Endothelial cell of umbilical vein (primary cell): ENCODE results near the gene ARHGEF12. TPM values are rescaled to one million over a fixed set of nuclear protein-coding genes. Genes with fewer than 3 reads are reported as not detected.

Source experiments
- Bru-seq: library from RNA; stranded (reverse); fragments of 400-500 nt; gene quantifications from one replicate; lab custom pipeline; 2021; lab: Mats Ljungman, UMichigan
- BruChase-seq, 2 experiments: library from RNA; stranded (reverse); fragments of 400-500 nt; gene quantifications; one replicate each; lab custom pipeline; 2021; lab: Mats Ljungman, UMichigan
- BruUV-seq: library from RNA; stranded (reverse); fragments of 400-500 nt; replicated peaks from 2 replicates; lab custom pipeline; 2021; lab: Mats Ljungman, UMichigan
- CTCF ChIA-PET: fragments of 300-600, 350-600 bp; sonication (Branson Sonifier 250); formaldehyde crosslinking; loops from one replicate; lab custom pipeline; 2021; ENCODE audit warnings: antibody characterized with exemption, inconsistent platforms; lab: Charles Lee
- POLR2A ChIA-PET: fragments of 300-600, 350-600 bp; sonication (Branson Sonifier 250); formaldehyde crosslinking; loops from one replicate; lab custom pipeline; 2021; ENCODE audit warnings: antibody characterized with exemption, inconsistent platforms; lab: Charles Lee
- DNase-seq: peaks from one replicate; pipeline ENCODE4 v3.0.0-alpha.2; 2011; ENCODE audit warnings: low read depth, low spot score
- FAIRE-seq: peaks from 2 replicates; lab custom pipeline; 2011; peaks lifted over from hg19 to GRCh38; lab: Jason Lieb, UNC
- H2AFZ ChIP-seq: 2 replicates; pipeline ENCODE4 v1.6.0; 2012; ENCODE audit warnings: low read depth, low read length, control low read depth, inconsistent platforms
- H3K27ac ChIP-seq: 2 replicates; pipeline ENCODE4 v1.5.1; 2011; ENCODE audit warnings: low read depth, mild to moderate bottlenecking, control low read depth, low read length, moderate library complexity; ENCODE audit not compliant: insufficient read depth
- H3K27me3 ChIP-seq, 2 experiments: 2 replicates each; pipeline versions ENCODE4 v1.6.0 to v1.6.1; 2011; ENCODE audit warnings: low read length in 2 of 2, mixed read lengths in 1 of 2; ENCODE audit not compliant: control insufficient read depth in 2 of 2, insufficient read depth in 2 of 2
- H3K36me3 ChIP-seq, 2 experiments: 2 replicates in 1 of 2; 3 replicates in 1 of 2; pipeline ENCODE4 v1.5.1; 2011; ENCODE audit warnings: low read length in 2 of 2, mild to moderate bottlenecking in 1 of 2, moderate library complexity in 1 of 2; ENCODE audit not compliant: control insufficient read depth in 2 of 2, insufficient read depth in 2 of 2; ENCODE audit errors: extremely low read depth in 1 of 2
- H3K4me1 ChIP-seq: 3 replicates; pipeline ENCODE4 v1.5.1; 2011; ENCODE audit warnings: mild to moderate bottlenecking, low read length; ENCODE audit not compliant: control insufficient read depth, insufficient read depth; ENCODE audit errors: extremely low read depth
- H3K4me2 ChIP-seq: 2 replicates; pipeline ENCODE4 v1.6.1; 2011; ENCODE audit warnings: low read length, control low read depth, mixed read lengths; ENCODE audit not compliant: insufficient read depth
- H3K4me3 ChIP-seq, 3 experiments: fragments of 200-600 bp in 1 of 3; sonication (generic), shearing (Covaris generic) in 1 of 3; replicated peaks in 1 of 3; 2 replicates each; pipeline ENCODE4 v1.5.1; 2011 to 2016; ENCODE audit warnings: control low read depth in 3 of 3, low read length in 3 of 3, mild to moderate bottlenecking in 2 of 3, inconsistent platforms in 1 of 3, low read depth in 1 of 3, moderate library complexity in 1 of 3; ENCODE audit not compliant: insufficient read depth in 1 of 3
- H3K79me2 ChIP-seq: 2 replicates; pipeline ENCODE4 v1.6.0; 2012; ENCODE audit warnings: low read length, inconsistent platforms; ENCODE audit not compliant: control insufficient read depth, insufficient read depth
- H3K9ac ChIP-seq: replicated peaks from 2 replicates; pipeline ENCODE3; 2011; ENCODE audit warnings: low read length, control low read depth; ENCODE audit not compliant: insufficient read depth; ENCODE audit errors: extremely low read depth
- H3K9me1 ChIP-seq: replicated peaks from 3 replicates; pipeline ENCODE4 v1.6.0; 2011; ENCODE audit warnings: mild to moderate bottlenecking, low read length; ENCODE audit not compliant: control insufficient read depth, insufficient read depth; ENCODE audit errors: extremely low read depth
- H3K9me3 ChIP-seq: replicated peaks from 2 replicates; pipeline ENCODE4 v1.5.1; 2012; ENCODE audit warnings: low read length, inconsistent platforms; ENCODE audit not compliant: control insufficient read depth, insufficient read depth
- H4K20me1 ChIP-seq: replicated peaks from 2 replicates; pipeline ENCODE3; 2011; ENCODE audit warnings: mild to moderate bottlenecking, low read length; ENCODE audit not compliant: control insufficient read depth, insufficient read depth; ENCODE audit errors: extremely low read depth
- JUN ChIP-seq: IDR thresholded peaks from 2 replicates; pipeline ENCODE4 v1.6.1; 2011; ENCODE audit warnings: borderline replicate concordance, low read depth; ENCODE audit not compliant: insufficient read length, insufficient read depth
- MYC ChIP-seq: IDR thresholded peaks from one replicate; pipeline ENCODE4 v1.6.1; 2011; ENCODE audit warnings: mild to moderate bottlenecking, low read depth, low read length
- POLR2A ChIP-seq: IDR thresholded peaks from 2 replicates; pipeline ENCODE4 v1.6.1; 2012; ENCODE audit warnings: low read depth, mild to moderate bottlenecking, control low read depth, low read length
- POLR2AphosphoS5 ChIP-seq: IDR thresholded peaks from 2 replicates; pipeline ENCODE4 v1.6.1; 2012; ENCODE audit warnings: low read depth, mild to moderate bottlenecking, control low read depth, low read length, moderate library complexity; ENCODE audit not compliant: insufficient read depth
- dilution Hi-C: fragments of 300-500 bp; cut with MboI; formaldehyde crosslinking; loops from one replicate; pipeline ENCODE4 v1.15.0; 2019; ENCODE audit warnings: low sequenced_read_pairs; ENCODE audit not compliant: extremely low pct_ligation_motif_present
- intact Hi-C: fragments of 100-400 bp; cut with micrococcal nuclease; formaldehyde crosslinking; loops from one replicate; pipeline ENCODE4 v1.10.0; 2022
- long read RNA-seq: library from polyadenylated mRNA; stranded (forward); transcript quantifications from one replicate; pipeline ENCODE4 v2.0.0, GENCODE V29; 2021
- polyA minus RNA-seq, 3 experiments: library from RNA; depleted of rRNA, polyadenylated mRNA; stranded (reverse); fragments of >200 nt; gene quantifications; 1 replicate in 1 of 3; 2 replicates in 2 of 3; pipeline ENCODE4 v1.2.3, GENCODE V29; 2011
- polyA plus RNA-seq, 4 experiments: library from polyadenylated mRNA; depleted of rRNA in 3 of 4; stranded (reverse) in 3 of 4; unstranded in 1 of 4; fragments of >200 nt; gene quantifications; 2 replicates each; pipeline versions ENCODE4 v1.2.1 to v1.2.3, GENCODE V29; 2011 to 2012; ENCODE audit warnings: missing spikeins in 1 of 4
- total RNA-seq: library from RNA; stranded (reverse); gene quantifications from 2 replicates; pipeline ENCODE4 v1.2.3, GENCODE V29; 2021
- TF ChIP-seq, protein P1 (sequence below), 2 donors: IDR thresholded peaks; 1 replicate in 1 of 2; 2 replicates in 1 of 2; pipeline ENCODE4 v1.5.1; 2011; ENCODE audit warnings: low read length in 2 of 2, mild to moderate bottlenecking in 2 of 2, moderate library complexity in 2 of 2, control low read depth in 1 of 2, inconsistent platforms in 1 of 2, low read depth in 1 of 2; ENCODE audit not compliant: insufficient read depth in 1 of 2; ENCODE audit errors: extremely low read depth in 1 of 2

The ARHGEF12 gene, protein sequence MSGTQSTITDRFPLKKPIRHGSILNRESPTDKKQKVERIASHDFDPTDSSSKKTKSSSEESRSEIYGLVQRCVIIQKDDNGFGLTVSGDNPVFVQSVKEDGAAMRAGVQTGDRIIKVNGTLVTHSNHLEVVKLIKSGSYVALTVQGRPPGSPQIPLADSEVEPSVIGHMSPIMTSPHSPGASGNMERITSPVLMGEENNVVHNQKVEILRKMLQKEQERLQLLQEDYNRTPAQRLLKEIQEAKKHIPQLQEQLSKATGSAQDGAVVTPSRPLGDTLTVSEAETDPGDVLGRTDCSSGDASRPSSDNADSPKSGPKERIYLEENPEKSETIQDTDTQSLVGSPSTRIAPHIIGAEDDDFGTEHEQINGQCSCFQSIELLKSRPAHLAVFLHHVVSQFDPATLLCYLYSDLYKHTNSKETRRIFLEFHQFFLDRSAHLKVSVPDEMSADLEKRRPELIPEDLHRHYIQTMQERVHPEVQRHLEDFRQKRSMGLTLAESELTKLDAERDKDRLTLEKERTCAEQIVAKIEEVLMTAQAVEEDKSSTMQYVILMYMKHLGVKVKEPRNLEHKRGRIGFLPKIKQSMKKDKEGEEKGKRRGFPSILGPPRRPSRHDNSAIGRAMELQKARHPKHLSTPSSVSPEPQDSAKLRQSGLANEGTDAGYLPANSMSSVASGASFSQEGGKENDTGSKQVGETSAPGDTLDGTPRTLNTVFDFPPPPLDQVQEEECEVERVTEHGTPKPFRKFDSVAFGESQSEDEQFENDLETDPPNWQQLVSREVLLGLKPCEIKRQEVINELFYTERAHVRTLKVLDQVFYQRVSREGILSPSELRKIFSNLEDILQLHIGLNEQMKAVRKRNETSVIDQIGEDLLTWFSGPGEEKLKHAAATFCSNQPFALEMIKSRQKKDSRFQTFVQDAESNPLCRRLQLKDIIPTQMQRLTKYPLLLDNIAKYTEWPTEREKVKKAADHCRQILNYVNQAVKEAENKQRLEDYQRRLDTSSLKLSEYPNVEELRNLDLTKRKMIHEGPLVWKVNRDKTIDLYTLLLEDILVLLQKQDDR (N-terminal part only)
- 117 and 125 TPM in 2 replicates for total RNA-seq
- polyA plus RNA-seq: 14.9 and 20.9 TPM in 2 replicates
- 27.0 and 27.4 TPM in 2 replicates for polyA plus RNA-seq (2011; cell fraction: cytosol; rRNA removed)
- polyA plus RNA-seq (2011; cell fraction: nucleus; rRNA removed): 58.1 and 68.0 TPM in 2 replicates
- 57.0 and 70.0 TPM in 2 replicates for polyA plus RNA-seq (2012)
- polyA minus RNA-seq: 143 and 149 TPM in 2 replicates
- polyA minus RNA-seq (2011; cell fraction: cytosol; rRNA and poly(A)+ RNA removed): 36.9 TPM
- polyA minus RNA-seq (2011; cell fraction: nucleus; rRNA and poly(A)+ RNA removed): 185 and 261 TPM in 2 replicates
- percentile 95 among the genes with signal in this experiment for Bru-seq, nascent RNA
- BruChase-seq, experiment 1, labeled RNA remaining after a 6-hour chase: percentile 95 among the genes with signal in this experiment
- percentile 95 among the genes with signal in this experiment for BruChase-seq, experiment 2, labeled RNA remaining after a 2-hour chase
- long read RNA-seq, full-length matches to known transcripts: 4 of 30 reads
- long read RNA-seq, partial matches to known transcripts: 6 of 30 reads
- long read RNA-seq, other reads (novel, unspliced or antisense): 20 of 30 reads

DNA sequence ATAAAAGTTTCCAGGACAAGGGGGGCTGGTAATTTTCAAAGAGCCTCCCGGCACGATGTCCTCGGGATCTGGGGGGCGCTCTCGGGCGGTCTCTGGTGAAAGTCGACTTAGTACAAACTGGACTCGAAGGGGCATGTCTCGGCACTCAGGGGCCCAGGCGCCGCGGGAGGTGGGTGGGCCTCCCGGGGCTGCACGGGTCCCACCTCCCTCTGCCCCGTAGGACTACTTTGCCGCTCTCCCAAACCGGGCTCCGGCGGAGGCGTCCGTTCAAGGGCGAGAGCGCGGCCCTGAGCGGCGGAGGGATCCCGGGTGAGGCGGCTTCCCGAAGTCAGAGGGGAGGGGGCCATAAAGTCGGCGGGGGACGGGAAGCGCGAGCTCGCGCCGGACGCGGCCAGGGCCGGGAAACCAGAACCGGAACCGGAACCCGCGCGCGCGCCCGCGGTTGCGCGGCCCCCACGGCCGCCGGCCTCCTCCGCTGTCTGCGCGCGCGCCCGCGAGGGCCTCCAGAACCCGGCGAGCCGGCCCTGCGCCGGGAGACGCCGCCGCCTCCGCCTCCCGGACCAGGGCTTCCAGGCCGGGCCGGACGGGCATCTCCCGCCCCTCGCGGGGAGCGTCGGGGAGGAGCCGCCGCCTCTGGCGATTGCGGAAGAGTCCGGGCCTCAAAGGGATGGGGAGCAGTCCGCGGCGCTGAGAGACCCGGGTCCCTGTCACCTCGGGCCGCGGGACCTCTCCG lies at the start of gene ARHGEF12:
TSS of gene ARHGEF12 (plus strand) at position 506 of the 733 bp plus-strand sequence. CDS start 831 bp downstream, outside the sequence.
- Histone ChIP-seq H3K4me2 (peak within 1 kb of the TSS; percentile 98), H3K9me3 (no peaks in the 10 kb centered on the region), H2AFZ (peak within 1 kb of the TSS; percentile 80), H4K20me1 (no peaks in the 10 kb centered on the region), H3K79me2 (peaks cover 48% of the 10 kb centered on the region), H3K9ac (peak within 1 kb of the TSS; percentile 96), H3K9me1 (no peaks in the 10 kb centered on the region), H3K27ac (peak within 1 kb of the TSS; percentile 87), H3K27me3 (no peaks in the 10 kb centered on the region), H3K4me1 (peaks cover 40% of the 10 kb centered on the region), H3K36me3 (peaks cover 0 to 3% of the 10 kb centered on the region in 2 experiments), H3K4me3 (peak within 1 kb of the TSS; percentile 82 to 98 (median 96))
- DNase-seq (peak; percentile 95), FAIRE-seq (no peak)
- BruUV-seq: no TSS peak
- dilution Hi-C loops: no loop called here
- TF ChIP-seq JUN: no peak
- TF ChIP-seq POLR2AphosphoS5: peak; percentile 91
- TF ChIP-seq, protein P1, sequence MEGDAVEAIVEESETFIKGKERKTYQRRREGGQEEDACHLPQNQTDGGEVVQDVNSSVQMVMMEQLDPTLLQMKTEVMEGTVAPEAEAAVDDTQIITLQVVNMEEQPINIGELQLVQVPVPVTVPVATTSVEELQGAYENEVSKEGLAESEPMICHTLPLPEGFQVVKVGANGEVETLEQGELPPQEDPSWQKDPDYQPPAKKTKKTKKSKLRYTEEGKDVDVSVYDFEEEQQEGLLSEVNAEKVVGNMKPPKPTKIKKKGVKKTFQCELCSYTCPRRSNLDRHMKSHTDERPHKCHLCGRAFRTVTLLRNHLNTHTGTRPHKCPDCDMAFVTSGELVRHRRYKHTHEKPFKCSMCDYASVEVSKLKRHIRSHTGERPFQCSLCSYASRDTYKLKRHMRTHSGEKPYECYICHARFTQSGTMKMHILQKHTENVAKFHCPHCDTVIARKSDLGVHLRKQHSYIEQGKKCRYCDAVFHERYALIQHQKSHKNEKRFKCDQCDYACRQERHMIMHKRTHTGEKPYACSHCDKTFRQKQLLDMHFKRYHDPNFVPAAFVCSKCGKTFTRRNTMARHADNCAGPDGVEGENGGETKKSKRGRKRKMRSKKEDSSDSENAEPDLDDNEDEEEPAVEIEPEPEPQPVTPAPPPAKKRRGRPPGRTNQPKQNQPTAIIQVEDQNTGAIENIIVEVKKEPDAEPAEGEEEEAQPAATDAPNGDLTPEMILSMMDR (IDR thresholded peaks at IDR 0.05; ENCODE audit: extremely low read depth in 1 of 2, insufficient read depth in 1 of 2, low read depth in 1 of 2, low read length in 2 of 2): peak; percentile 42 to 56
- no peak for TF ChIP-seq MYC
- peak; percentile 80 for TF ChIP-seq POLR2A
- intact Hi-C loops: loop anchor here (1.0 to 10.0 kb wide), 9 partner anchors 11 to 1859 kb away; partner anchors contain the start of genes SC5D and TLCD5
- ChIA-PET POLR2A (interaction anchor here (1.2 kb wide), 1 partner anchor 65 kb away, joined by 6 read pairs; no protein-coding TSS in a partner anchor), CTCF (interaction anchor here (0.7 to 4.8 kb wide), 20 partner anchors 11 to 161 kb away, joined by 3 to 32 read pairs (median 6); partner anchors contain the start of gene TLCD5)
